GM12865 (cell line): Measurements from ENCODE around the gene SOAT2.

Experiments used
- DNase-seq: peaks from one replicate; pipeline ENCODE4 v3.0.0; 2010; ENCODE audit warnings: low read depth
- H3K4me3 ChIP-seq: 2 replicates; pipeline ENCODE4 v1.5.1; 2011; ENCODE audit warnings: mild to moderate bottlenecking, low read depth, low read length, control low read depth
- CTCF ChIP-seq: IDR thresholded peaks from 2 replicates; pipeline ENCODE4 v1.5.1; 2011; ENCODE audit warnings: low read length, control low read depth, low read depth, inconsistent platforms; ENCODE audit not compliant: insufficient read depth; ENCODE audit errors: missing control alignments

The SOAT2 gene

GRCh38 chr12:53123578-53124351 is 20.5 kb downstream of the SOAT2 start:
- no peak overlapping the region for H3K4me3 ChIP-seq
- no peak for DNase-seq
- no peak for TF ChIP-seq CTCF

- no peak overlapping the region for H3K4me3 ChIP-seq
- no peak for TF ChIP-seq CTCF
- DNase-seq = no peak
Measured at GRCh38 chr12:53124352-53124723, 21.1 kb downstream of the SOAT2 start.

GRCh38 chr12:53127169-53127568 is 23.9 kb downstream of the SOAT2 start:
- H3K4me3 ChIP-seq = no peak overlapping the region
- no peak for TF ChIP-seq CTCF
- DNase-seq = no peak

- DNase-seq = no peak
- no peak for TF ChIP-seq CTCF
- H3K4me3 ChIP-seq = no peak overlapping the region
Measured at GRCh38 chr12:53128780-53129569, 25.7 kb downstream of the SOAT2 start.

- no peak for TF ChIP-seq CTCF
- H3K4me3 ChIP-seq = no peak overlapping the region
- no peak for DNase-seq
Measured at GRCh38 chr12:53131844-53132243, 28.6 kb downstream of the SOAT2 start.

- H3K4me3 ChIP-seq = no peak overlapping the region
- no peak for TF ChIP-seq CTCF
- no peak for DNase-seq
Measured at GRCh38 chr12:53133722-53134121, 30.4 kb downstream of the SOAT2 start.

GRCh38 chr12:53143355-53143754 is 40.1 kb downstream of the SOAT2 start:
- DNase-seq = no peak
- H3K4me3 ChIP-seq = no peak overlapping the region
- no peak for TF ChIP-seq CTCF
